ENCODE results near the gene AGBL5. TPM values are rescaled to one million over a fixed set of nuclear protein-coding genes. Genes with fewer than 3 reads are reported as not detected.

The AGBL5 gene
- total RNA-seq, 2 donors from 2014 or later, result 56.9 to 76.1 TPM

DNA sequence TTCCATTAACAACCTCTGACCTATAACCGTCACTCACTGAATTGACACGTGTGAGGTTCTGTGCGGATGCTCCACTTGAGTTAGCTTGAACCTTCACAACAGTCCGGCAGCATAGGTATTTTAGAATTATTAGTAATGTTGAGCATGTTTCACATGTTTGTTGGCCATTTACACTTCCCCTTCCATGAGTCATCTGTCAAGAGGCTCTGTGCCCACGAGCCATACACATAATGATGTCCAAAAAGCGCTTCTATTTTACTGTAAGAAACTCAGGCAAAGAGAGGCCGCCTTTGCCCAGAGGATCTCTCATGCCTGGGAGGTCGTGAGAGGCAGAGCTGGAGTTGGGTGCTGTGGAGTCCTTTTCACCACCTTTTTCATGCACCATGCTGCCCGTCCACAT is 47.6 kb upstream of the AGBL5 start:
- TF ChIP-seq, protein P1, sequence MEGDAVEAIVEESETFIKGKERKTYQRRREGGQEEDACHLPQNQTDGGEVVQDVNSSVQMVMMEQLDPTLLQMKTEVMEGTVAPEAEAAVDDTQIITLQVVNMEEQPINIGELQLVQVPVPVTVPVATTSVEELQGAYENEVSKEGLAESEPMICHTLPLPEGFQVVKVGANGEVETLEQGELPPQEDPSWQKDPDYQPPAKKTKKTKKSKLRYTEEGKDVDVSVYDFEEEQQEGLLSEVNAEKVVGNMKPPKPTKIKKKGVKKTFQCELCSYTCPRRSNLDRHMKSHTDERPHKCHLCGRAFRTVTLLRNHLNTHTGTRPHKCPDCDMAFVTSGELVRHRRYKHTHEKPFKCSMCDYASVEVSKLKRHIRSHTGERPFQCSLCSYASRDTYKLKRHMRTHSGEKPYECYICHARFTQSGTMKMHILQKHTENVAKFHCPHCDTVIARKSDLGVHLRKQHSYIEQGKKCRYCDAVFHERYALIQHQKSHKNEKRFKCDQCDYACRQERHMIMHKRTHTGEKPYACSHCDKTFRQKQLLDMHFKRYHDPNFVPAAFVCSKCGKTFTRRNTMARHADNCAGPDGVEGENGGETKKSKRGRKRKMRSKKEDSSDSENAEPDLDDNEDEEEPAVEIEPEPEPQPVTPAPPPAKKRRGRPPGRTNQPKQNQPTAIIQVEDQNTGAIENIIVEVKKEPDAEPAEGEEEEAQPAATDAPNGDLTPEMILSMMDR (conservative IDR thresholded peaks at IDR 0.05), result no peak
- Mint-ChIP-seq H3K4me1 (peaks cover 10% of the 10 kb centered on the region), H3K4me3 (no peak overlapping the region), H3K27ac (no peak overlapping the region), H3K36me3 (ENCODE audit: low read depth) (no peaks in the 10 kb centered on the region), H3K9me3 (no peaks in the 10 kb centered on the region), H3K27me3 (ENCODE audit: insufficient read depth) (peaks cover 9% of the 10 kb centered on the region)
- H3K36me3 ChIP-seq (ENCODE audit: control insufficient read depth, insufficient read depth, low read length), result no peaks in the 10 kb centered on the region
- no peak overlapping the region for H3K4me3 ChIP-seq (ENCODE audit: low read length)
- H3K27me3 ChIP-seq (ENCODE audit: control insufficient read depth, insufficient read depth, low read length, poor library complexity, severe bottlenecking), result no peaks in the 10 kb centered on the region
- no peak for DNase-seq
- no peaks in the 10 kb centered on the region for H3K9me3 ChIP-seq (ENCODE audit: control insufficient read depth, low read length)
- no peaks in the 10 kb centered on the region for H3K4me1 ChIP-seq (ENCODE audit: control insufficient read depth, insufficient read depth, low read length)
- no peak overlapping the region for H3K27ac ChIP-seq (ENCODE audit: low read depth, low read length)
- no peak overlapping the region for H3K9ac ChIP-seq (ENCODE audit: extremely low read depth, low read length, poor library complexity, severe bottlenecking)
- WGBS, 2 experiments (ENCODE audit: insufficient coverage in 1 of 2, insufficient read length in 1 of 2), result 95 to 96% methylated on average over 4 to 9 of the region's 9 CpGs

DNA sequence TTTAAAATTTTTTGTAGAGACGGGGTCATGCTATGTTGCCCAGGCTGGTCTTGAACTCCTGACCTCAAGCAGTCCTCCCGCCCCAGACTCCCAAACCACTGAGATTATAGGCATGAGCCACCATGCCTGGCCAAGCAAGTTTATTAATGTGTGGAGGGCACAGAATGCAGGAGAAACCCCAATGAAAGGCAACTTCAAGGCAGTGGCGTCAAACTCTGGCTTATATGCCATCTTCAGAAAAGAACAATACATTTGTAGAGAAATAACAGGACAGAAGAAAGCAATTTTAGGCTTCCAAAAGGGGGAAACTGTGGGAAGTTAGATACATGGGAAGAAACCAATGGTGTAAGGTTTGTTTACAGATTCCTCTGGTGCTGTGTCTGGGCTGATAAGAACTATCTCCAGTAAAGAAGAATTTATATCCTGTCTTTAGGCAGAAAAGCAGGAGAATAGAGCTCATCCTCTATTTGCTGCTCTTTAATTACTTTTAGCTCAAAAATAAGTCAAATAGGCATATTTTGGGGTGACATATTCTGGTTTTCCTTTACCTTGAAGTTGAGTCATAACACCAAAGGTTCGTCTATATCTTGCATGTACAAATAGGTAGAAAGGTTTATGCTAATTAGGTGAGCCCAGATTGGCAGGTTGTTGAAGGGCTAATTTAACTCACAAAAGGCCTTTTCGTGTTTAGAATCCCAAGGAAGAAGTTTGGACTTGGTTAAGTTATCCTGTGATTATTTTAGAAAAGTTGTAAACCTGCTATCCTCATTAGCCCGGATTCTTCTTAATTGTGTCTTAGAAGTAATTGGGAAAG is 44.7 kb upstream of the AGBL5 start:
- H3K9me3 Mint-ChIP-seq, result no peaks in the 10 kb centered on the region
- no peak overlapping the region for H3K27ac ChIP-seq (ENCODE audit: low read depth, low read length)
- DNase-seq, result no peak
- H3K9ac ChIP-seq (ENCODE audit: extremely low read depth, low read length, poor library complexity, severe bottlenecking), result no peak overlapping the region
- no peak overlapping the region for H3K4me3 ChIP-seq (ENCODE audit: low read length)
- no peaks in the 10 kb centered on the region for H3K36me3 Mint-ChIP-seq (ENCODE audit: low read depth)
- no peak overlapping the region for H3K27ac Mint-ChIP-seq
- no peak overlapping the region for H3K4me3 Mint-ChIP-seq
- H3K9me3 ChIP-seq (ENCODE audit: control insufficient read depth, low read length), result no peaks in the 10 kb centered on the region
- no peaks in the 10 kb centered on the region for H3K36me3 ChIP-seq (ENCODE audit: control insufficient read depth, insufficient read depth, low read length)
- peaks cover 8% of the 10 kb centered on the region for H3K27me3 Mint-ChIP-seq (ENCODE audit: insufficient read depth)
- no peaks in the 10 kb centered on the region for H3K27me3 ChIP-seq (ENCODE audit: control insufficient read depth, insufficient read depth, low read length, poor library complexity, severe bottlenecking)
- H3K4me1 ChIP-seq (ENCODE audit: control insufficient read depth, insufficient read depth, low read length), result no peaks in the 10 kb centered on the region
- TF ChIP-seq, protein P1 (conservative IDR thresholded peaks at IDR 0.05), result no peak
- 85 to 90% methylated on average over 6 of the region's 6 CpGs for WGBS, 2 experiments (ENCODE audit: insufficient coverage in 1 of 2, insufficient read length in 1 of 2)
- peaks cover 10% of the 10 kb centered on the region for H3K4me1 Mint-ChIP-seq

DNA sequence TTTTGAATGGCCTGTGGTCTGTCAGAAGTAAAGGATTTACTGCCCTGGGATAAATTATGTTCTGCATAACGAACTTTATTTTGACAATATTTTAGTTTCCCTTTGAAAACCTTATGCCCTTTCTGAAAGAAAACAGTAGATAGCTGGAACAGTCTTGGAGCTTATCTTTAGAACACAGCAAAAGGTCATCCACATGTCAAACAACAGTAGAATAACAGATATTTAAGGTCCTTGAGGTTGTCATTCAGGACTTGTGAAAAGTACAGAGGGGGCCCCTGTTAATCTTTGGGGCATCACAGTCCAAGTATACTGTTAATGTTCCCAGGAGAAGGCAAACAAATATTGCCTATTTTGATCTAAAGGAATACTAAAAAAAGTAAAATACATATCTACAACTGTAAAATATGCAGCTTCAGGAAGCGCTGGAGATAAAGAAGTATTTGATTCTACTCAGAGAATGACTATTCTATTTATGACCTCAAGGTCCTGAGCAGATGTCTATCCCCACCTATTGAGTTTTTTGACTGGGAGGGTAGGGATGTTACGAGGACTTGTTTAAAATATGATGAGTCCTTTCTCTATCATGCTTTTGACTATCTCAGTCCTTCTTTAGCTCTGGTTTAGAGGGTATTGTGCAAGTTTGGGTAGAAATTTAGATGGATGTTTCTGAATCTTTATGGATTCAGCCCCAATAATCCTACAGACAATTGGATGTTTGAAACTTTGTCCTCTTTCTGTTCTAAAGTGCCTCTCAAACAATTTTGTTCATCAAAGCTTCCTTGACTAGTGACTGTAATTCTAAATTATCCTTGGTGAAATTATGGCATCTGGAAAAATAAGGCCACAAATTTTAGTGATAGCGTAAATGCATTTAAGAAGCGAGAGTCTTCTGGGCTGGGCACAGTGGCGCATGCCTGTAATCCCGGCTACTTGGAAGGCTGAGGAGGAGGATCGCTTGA is 43.8 kb upstream of the AGBL5 start:
- Mint-ChIP-seq H3K4me3 (no peak overlapping the region), H3K27ac (no peak overlapping the region), H3K27me3 (ENCODE audit: insufficient read depth) (peaks cover 8% of the 10 kb centered on the region), H3K4me1 (peaks cover 10% of the 10 kb centered on the region), H3K36me3 (ENCODE audit: low read depth) (no peaks in the 10 kb centered on the region), H3K9me3 (no peaks in the 10 kb centered on the region)
- Histone ChIP-seq H3K9ac (ENCODE audit: extremely low read depth, low read length, poor library complexity, severe bottlenecking) (no peak overlapping the region), H3K4me3 (ENCODE audit: low read length) (no peak overlapping the region), H3K4me1 (ENCODE audit: control insufficient read depth, insufficient read depth, low read length) (no peaks in the 10 kb centered on the region), H3K9me3 (ENCODE audit: control insufficient read depth, low read length) (no peaks in the 10 kb centered on the region), H3K36me3 (ENCODE audit: control insufficient read depth, insufficient read depth, low read length) (no peaks in the 10 kb centered on the region), H3K27me3 (ENCODE audit: control insufficient read depth, insufficient read depth, low read length, poor library complexity, severe bottlenecking) (no peaks in the 10 kb centered on the region), H3K27ac (ENCODE audit: low read depth, low read length) (no peak overlapping the region)
- no peak for DNase-seq
- TF ChIP-seq, protein P1 (conservative IDR thresholded peaks at IDR 0.05), result no peak
- WGBS, 2 experiments (ENCODE audit: insufficient coverage in 1 of 2, insufficient read length in 1 of 2), result 71 to 81% methylated on average over 4 to 8 of the region's 8 CpGs

All from endodermal cell (in vitro differentiated cells).